SJCRH30 (cell line): ENCODE data around the gene TENM4. TPM values are rescaled to one million over a fixed set of nuclear protein-coding genes. Genes with fewer than 3 reads are reported as not detected.

Source experiments
- DNase-seq, 2 experiments: peaks; one replicate each; pipeline ENCODE4 v3.0.0-alpha.2; 2015 to 2020
- H3K27ac ChIP-seq: fragments of 250-450 bp; sonication (Bioruptor Pico); 2 replicates; pipeline ENCODE4 v1.5.1; 2020; ENCODE audit warnings: mild to moderate bottlenecking, moderate library complexity
- H3K27me3 ChIP-seq: fragments of 250-450 bp; sonication (Bioruptor Pico); 2 replicates; pipeline ENCODE4 v1.5.1; 2020; ENCODE audit warnings: mild to moderate bottlenecking, moderate library complexity
- H3K36me3 ChIP-seq: fragments of 250-450 bp; sonication (Bioruptor Pico); 2 replicates; pipeline ENCODE4 v1.5.1; 2020; ENCODE audit warnings: mild to moderate bottlenecking, moderate library complexity
- H3K4me1 ChIP-seq: fragments of 250-450 bp; sonication (Bioruptor Pico); 2 replicates; pipeline ENCODE4 v1.5.1; 2020; ENCODE audit warnings: mild to moderate bottlenecking, moderate library complexity
- H3K4me3 ChIP-seq: fragments of 250-450 bp; sonication (Bioruptor Pico); 2 replicates; pipeline ENCODE4 v1.5.1; 2020; ENCODE audit warnings: mild to moderate bottlenecking, moderate library complexity
- H3K9me3 ChIP-seq: fragments of 250-450 bp; sonication (Bioruptor Pico); replicated peaks from 2 replicates; pipeline ENCODE4 v1.5.1; 2020; ENCODE audit warnings: mild to moderate bottlenecking, moderate library complexity
- total RNA-seq: library from RNA; depleted of rRNA; stranded (reverse); fragments of >200 nt; shearing (Covaris generic); gene quantifications from 2 replicates; pipeline ENCODE4 v1.2.3, GENCODE V29; 2014; rRNA removed

Gene TENM4
- 0.53 and 0.58 TPM in 2 replicates for total RNA-seq

DNA sequence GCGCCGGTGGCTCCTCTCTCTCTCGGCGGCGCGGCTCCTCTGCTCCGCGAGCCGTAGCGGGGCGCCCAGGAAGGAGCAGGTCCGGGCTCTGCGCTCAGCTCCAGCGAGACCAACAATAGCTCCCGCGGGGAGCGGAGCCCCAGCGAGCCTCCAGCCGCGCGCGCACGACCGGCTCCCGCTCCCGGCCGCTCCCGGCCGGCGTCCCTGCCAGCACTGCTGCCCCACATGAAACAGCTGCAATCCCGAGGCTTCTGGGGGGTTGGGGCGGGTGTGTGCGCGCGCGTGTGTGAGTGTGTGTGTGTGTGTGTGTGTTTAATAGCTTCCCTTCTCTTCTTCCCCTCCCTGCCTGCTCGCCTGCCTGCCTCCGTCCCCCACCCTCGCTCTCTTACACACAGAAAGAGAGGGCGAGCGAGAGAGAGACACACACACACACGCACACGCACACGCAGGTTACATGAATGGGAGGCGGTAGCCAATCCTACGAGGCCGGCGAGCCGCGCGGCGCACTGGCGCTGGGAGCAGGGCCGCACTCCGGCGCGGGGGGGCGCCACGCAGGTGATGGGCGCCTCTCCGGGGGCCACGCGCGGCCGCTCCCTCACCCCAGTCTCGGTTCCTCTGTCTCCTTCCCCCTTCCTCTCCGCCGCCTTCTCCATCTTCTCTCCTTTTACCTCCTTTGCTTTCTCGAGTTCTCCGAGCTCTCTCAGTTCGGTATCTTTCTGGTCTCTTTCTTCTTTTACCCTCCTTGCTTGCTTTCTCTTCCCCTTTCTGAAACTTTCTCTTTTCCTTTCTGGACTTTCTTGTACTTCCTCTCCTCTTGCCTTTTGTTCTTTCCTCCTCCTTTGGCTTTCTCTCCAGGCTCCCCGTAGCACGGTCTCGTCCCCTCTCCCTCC, at the start of gene TENM4:
TENM4 (minus strand) TSS at position 460 of the 890 bp plus-strand sequence. CDS start 371,086 bp downstream, outside the sequence.
- peak; percentile 14 to 17 for DNase-seq
- no peak within 1 kb of the TSS for H3K27ac ChIP-seq
- H3K27me3 ChIP-seq, result no peaks in the 10 kb centered on the region
- H3K9me3 ChIP-seq, result no peaks in the 10 kb centered on the region
- H3K4me1 ChIP-seq, result no peaks in the 10 kb centered on the region
- no peaks in the 10 kb centered on the region for H3K36me3 ChIP-seq
- peak within 1 kb of the TSS; percentile 46 for H3K4me3 ChIP-seq

- no peaks in the 10 kb centered on the region for H3K4me1 ChIP-seq
- H3K36me3 ChIP-seq, result no peaks in the 10 kb centered on the region
- H3K9me3 ChIP-seq, result no peaks in the 10 kb centered on the region
- DNase-seq, result no peak
- no peak overlapping the region for H3K27ac ChIP-seq
- H3K4me3 ChIP-seq, result no peak overlapping the region
- H3K27me3 ChIP-seq, result no peaks in the 10 kb centered on the region
Measured at GRCh38 chr11:79488286-79488685, 47.5 kb upstream of the TENM4 start.

DNA sequence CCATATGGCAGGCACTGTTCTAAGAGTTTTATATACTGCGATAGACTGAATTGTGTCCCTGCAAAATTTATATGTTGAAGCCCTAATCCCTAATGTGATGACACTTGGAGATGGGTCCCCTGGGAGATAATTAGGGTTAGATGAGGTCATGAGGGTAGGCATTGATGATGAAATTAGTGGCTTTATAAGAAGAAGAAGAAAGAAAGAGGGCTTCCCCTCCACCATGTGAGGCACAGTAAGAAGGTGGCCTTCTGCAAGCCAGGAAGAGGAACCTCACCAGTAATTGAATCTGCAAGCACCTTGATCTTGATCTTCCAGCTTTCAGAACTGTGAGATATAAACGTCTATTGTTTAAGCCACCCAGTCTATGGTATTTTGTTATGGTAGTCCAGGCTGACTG, 46.6 kb upstream of the TENM4 start:
- H3K27me3 ChIP-seq, result no peaks in the 10 kb centered on the region
- H3K36me3 ChIP-seq, result no peaks in the 10 kb centered on the region
- no peak for DNase-seq
- H3K4me1 ChIP-seq, result no peaks in the 10 kb centered on the region
- no peak overlapping the region for H3K27ac ChIP-seq
- H3K4me3 ChIP-seq, result no peak overlapping the region
- H3K9me3 ChIP-seq, result no peaks in the 10 kb centered on the region

DNA sequence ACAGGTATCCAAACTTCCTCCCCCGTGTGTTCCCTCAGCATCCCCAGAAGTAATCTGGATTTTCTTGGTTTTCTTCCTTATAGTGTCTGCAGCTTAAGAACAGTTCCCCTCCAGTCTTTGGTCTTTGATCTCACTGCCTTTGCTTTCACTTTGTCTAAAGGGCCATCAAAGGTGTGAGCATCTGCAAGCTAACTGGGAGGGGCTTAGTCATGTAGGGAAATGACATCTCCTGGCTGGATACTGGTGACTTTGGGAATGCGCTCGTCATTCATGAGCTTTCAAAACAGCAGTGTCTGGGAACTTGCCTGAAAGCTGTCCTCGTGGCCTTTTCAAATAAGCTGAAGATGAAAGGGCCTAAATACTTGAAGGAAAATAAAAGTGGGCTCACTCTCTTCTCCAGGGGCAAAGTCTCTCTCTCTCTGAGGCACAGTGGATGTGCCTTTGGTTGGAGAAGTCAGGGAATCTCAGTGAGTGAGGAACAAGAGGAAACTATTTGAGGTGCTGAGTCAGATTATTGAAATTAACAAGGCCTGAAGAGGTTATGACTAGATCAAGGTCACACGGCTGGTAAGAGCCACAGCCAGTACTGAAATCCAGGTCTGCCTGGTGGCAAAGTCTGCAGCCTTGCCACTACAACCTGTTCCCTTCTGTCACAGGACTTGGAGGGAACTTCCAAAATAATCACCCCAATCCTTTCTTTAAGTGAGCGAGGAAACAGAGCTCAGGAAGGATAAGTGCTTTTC, 45.6 kb upstream of the TENM4 start:
- no peaks in the 10 kb centered on the region for H3K27me3 ChIP-seq
- H3K9me3 ChIP-seq, result no peaks in the 10 kb centered on the region
- H3K27ac ChIP-seq, result no peak overlapping the region
- H3K36me3 ChIP-seq, result no peaks in the 10 kb centered on the region
- H3K4me1 ChIP-seq, result no peaks in the 10 kb centered on the region
- H3K4me3 ChIP-seq, result no peak overlapping the region
- DNase-seq, result no peak

DNA sequence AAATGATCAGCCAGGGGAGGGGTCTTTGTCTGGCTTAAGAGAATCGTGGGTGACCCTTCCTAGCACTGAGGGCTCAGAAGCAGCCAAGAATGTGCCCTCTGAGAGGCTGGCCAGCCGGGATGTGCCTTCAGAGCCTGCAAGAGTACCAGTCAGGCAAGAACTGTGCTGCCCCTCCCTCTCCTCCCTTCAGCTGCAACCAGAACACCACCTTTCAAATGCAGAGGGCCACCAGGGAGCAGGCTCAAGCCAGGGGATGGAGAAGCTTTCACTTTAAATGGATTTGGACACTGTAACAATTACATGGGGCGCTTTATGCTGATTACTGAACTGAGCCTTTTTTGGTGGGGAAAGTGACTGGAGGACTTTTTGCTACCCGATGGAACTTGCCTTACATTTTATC, 44.9 kb upstream of the TENM4 start:
- H3K27me3 ChIP-seq, result no peaks in the 10 kb centered on the region
- H3K9me3 ChIP-seq, result no peaks in the 10 kb centered on the region
- H3K36me3 ChIP-seq, result no peaks in the 10 kb centered on the region
- DNase-seq, result no peak
- no peaks in the 10 kb centered on the region for H3K4me1 ChIP-seq
- H3K4me3 ChIP-seq, result no peak overlapping the region
- no peak overlapping the region for H3K27ac ChIP-seq

DNA sequence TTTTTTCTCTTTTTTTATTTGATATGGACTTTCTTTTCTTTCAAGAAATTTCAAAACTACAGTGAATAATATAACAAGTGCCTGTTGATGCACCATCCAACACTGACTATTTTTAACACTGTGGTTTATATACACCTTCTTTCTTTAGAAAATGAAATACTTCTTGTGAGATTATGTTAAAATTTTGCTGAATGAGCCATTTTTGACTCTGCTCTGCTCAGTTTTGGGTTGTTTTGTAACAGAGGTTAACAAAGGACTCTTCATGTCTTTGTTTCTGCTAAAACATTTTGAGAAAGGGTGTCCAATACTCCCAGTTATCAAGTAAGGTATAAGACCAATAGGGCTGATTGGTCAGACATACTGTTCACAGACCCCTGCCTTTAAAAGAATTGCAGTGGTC, 44.0 kb upstream of the TENM4 start:
- H3K27me3 ChIP-seq, result no peaks in the 10 kb centered on the region
- H3K36me3 ChIP-seq, result no peaks in the 10 kb centered on the region
- no peak for DNase-seq
- no peak overlapping the region for H3K27ac ChIP-seq
- H3K9me3 ChIP-seq, result no peaks in the 10 kb centered on the region
- H3K4me3 ChIP-seq, result no peak overlapping the region
- no peaks in the 10 kb centered on the region for H3K4me1 ChIP-seq

DNA sequence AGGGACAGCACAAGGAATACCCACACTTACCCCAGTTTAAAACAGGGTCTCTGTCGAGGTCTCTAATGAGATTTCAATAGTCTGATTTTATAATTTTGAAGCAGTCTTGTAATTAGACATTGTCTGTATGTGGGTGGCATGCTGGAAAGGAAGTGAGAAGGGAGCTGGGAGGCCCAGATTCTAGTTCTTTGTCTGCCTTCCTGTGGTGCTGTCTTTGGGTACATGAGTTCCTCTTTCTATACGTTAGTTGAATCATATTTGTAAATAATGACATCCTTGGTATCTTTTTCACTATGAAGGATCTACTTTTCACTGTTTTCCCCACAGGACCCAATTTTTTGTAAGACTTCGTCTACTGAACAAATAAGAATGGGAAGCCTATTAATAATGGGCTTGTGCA, 42.0 kb upstream of the TENM4 start:
- H3K27me3 ChIP-seq, result no peaks in the 10 kb centered on the region
- no peaks in the 10 kb centered on the region for H3K36me3 ChIP-seq
- H3K9me3 ChIP-seq, result no peaks in the 10 kb centered on the region
- no peaks in the 10 kb centered on the region for H3K4me1 ChIP-seq
- DNase-seq, result no peak
- no peak overlapping the region for H3K27ac ChIP-seq
- no peak overlapping the region for H3K4me3 ChIP-seq

- Histone ChIP-seq H3K36me3 (no peaks in the 10 kb centered on the region), H3K4me3 (no peak overlapping the region), H3K27me3 (no peaks in the 10 kb centered on the region), H3K9me3 (no peaks in the 10 kb centered on the region), H3K4me1 (no peaks in the 10 kb centered on the region), H3K27ac (no peak overlapping the region)
- no peak for DNase-seq
Measured at GRCh38 chr11:79481795-79482194, 41.0 kb upstream of the TENM4 start.

- H3K27me3 ChIP-seq, result no peaks in the 10 kb centered on the region
- H3K4me3 ChIP-seq, result no peak overlapping the region
- DNase-seq, result no peak
- no peaks in the 10 kb centered on the region for H3K4me1 ChIP-seq
- H3K9me3 ChIP-seq, result no peaks in the 10 kb centered on the region
- H3K36me3 ChIP-seq, result no peaks in the 10 kb centered on the region
- H3K27ac ChIP-seq, result no peak overlapping the region
Measured at GRCh38 chr11:79480864-79481263, 40.0 kb upstream of the TENM4 start.

- Histone ChIP-seq H3K36me3 (no peaks in the 10 kb centered on the region), H3K4me3 (no peak overlapping the region), H3K4me1 (no peaks in the 10 kb centered on the region), H3K9me3 (no peaks in the 10 kb centered on the region), H3K27me3 (no peaks in the 10 kb centered on the region), H3K27ac (no peak overlapping the region)
- no peak for DNase-seq
Measured at GRCh38 chr11:79472819-79473529, 32.1 kb upstream of the TENM4 start.

DNA sequence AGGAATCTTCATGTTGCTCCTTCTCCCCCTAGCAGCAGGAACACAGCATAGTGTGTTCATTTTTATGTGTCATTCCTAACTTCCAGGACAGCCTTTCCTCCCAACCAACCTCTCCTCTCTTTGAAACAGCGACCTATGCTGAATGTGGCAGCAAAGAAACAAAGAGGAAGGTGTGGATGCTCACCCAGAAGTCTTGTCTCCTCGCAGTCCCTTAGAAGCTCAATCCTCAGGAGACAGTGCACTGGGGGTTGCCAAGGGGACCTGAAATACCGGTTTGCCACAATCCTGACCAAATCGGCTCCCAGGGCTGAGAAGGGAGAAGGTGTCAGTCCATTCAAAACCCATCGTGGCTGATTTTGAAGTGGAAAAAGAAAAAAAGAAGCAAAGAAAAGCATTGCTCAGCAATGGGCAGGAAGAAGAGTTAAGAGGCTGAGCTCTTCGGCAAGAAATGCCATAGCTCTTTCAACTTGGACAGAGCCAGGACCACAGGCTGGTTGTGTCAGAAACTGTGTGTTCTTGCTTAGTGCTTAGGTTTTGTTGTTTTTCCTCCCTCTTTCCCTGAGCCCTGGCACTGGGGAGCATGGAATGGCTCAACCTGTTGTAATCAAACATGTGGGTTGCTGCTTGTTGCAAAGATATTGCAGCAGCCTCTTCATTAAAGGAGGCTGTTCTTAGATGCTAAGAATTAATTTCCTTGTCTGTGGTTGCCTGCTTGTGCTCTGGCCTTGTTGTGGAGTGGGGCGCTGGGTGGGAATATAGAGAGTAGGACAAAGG, 30.4 kb upstream of the TENM4 start:
- H3K27ac ChIP-seq, result no peak overlapping the region
- H3K4me3 ChIP-seq, result no peak overlapping the region
- no peak for DNase-seq
- no peaks in the 10 kb centered on the region for H3K4me1 ChIP-seq
- H3K27me3 ChIP-seq, result no peaks in the 10 kb centered on the region
- H3K36me3 ChIP-seq, result no peaks in the 10 kb centered on the region
- H3K9me3 ChIP-seq, result no peaks in the 10 kb centered on the region

DNA sequence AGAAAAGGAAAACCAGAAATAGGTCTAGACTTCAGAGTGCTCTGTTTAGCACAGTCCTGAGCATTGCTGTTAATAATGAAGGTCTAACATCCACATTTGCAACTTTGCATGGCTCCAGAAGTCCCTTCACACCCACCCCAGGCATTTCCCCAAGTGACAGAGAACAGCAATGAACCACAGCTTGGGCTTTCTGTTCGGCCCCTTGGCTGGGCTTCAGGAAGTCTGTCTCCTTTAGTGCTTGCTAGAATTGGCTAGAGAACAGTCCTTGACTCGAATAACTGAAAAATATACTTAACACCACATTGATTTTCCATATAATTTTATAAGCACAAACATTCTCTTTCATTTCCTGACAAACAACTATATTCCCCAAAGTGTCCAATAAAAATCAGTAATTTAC, 29.3 kb upstream of the TENM4 start:
- no peak overlapping the region for H3K27ac ChIP-seq
- no peak overlapping the region for H3K4me3 ChIP-seq
- no peaks in the 10 kb centered on the region for H3K9me3 ChIP-seq
- no peaks in the 10 kb centered on the region for H3K36me3 ChIP-seq
- no peak for DNase-seq
- no peaks in the 10 kb centered on the region for H3K27me3 ChIP-seq
- H3K4me1 ChIP-seq, result no peaks in the 10 kb centered on the region

- Histone ChIP-seq H3K27me3 (no peaks in the 10 kb centered on the region), H3K4me3 (no peak overlapping the region), H3K4me1 (no peaks in the 10 kb centered on the region), H3K27ac (no peak overlapping the region), H3K36me3 (no peaks in the 10 kb centered on the region), H3K9me3 (no peaks in the 10 kb centered on the region)
- no peak for DNase-seq
Measured at GRCh38 chr11:79467761-79468160, 26.9 kb upstream of the TENM4 start.

GRCh38 chr11:79466411-79466810, 25.6 kb upstream of the TENM4 start:
- no peaks in the 10 kb centered on the region for H3K36me3 ChIP-seq
- no peak overlapping the region for H3K27ac ChIP-seq
- H3K27me3 ChIP-seq, result no peaks in the 10 kb centered on the region
- no peak for DNase-seq
- no peak overlapping the region for H3K4me3 ChIP-seq
- no peaks in the 10 kb centered on the region for H3K4me1 ChIP-seq
- H3K9me3 ChIP-seq, result no peaks in the 10 kb centered on the region
